RWPE2 (cell line): ENCODE data around the gene PLAAT5.

ENCODE experiments used
- ATAC-seq: fragments of 200-7000 bp; cut with Tn5 transposase; 3 replicates; pipeline ENCODE4 v1.9.1; 2021; ENCODE audit warnings: low read depth
- DNase-seq: peaks from one replicate; pipeline ENCODE4 v3.0.0-alpha.2; 2020; ENCODE audit warnings: low spot score
- H3K27ac ChIP-seq: fragments of 450-650 bp; 2 replicates; pipeline ENCODE4 v1.5.1; 2017; ENCODE audit warnings: mild to moderate bottlenecking; ENCODE audit not compliant: poor library complexity, severe bottlenecking
- H3K27me3 ChIP-seq: fragments of 250-450 bp; sonication (Bioruptor Pico); 2 replicates; pipeline ENCODE4 v1.5.1; 2021; ENCODE audit warnings: mild to moderate bottlenecking, moderate library complexity; ENCODE audit not compliant: insufficient read depth, poor library complexity, severe bottlenecking
- H3K36me3 ChIP-seq: fragments of 250-450 bp; sonication (Bioruptor Pico); 2 replicates; pipeline ENCODE4 v1.5.1; 2020; ENCODE audit warnings: low read depth, mild to moderate bottlenecking, moderate library complexity
- H3K4me1 ChIP-seq: fragments of 250-450 bp; sonication (Bioruptor Pico); 2 replicates; pipeline ENCODE4 v1.5.1; 2021; ENCODE audit warnings: mild to moderate bottlenecking, moderate library complexity; ENCODE audit not compliant: insufficient read depth, poor library complexity, severe bottlenecking
- H3K4me3 ChIP-seq: fragments of 250-450 bp; sonication (Bioruptor Pico); 2 replicates; pipeline ENCODE4 v1.5.1; 2021; ENCODE audit warnings: mild to moderate bottlenecking, moderate library complexity; ENCODE audit not compliant: severe bottlenecking
- H3K9me3 ChIP-seq: fragments of 250-450 bp; sonication (Bioruptor Pico); 2 replicates; pipeline ENCODE4 v1.5.1; 2021; ENCODE audit warnings: mild to moderate bottlenecking, moderate library complexity; ENCODE audit not compliant: severe bottlenecking
- CTCF ChIP-seq: fragments of 450-650 bp; IDR thresholded peaks from one replicate; pipeline ENCODE4 v1.5.1; 2017; ENCODE audit warnings: mild to moderate bottlenecking, moderate library complexity; ENCODE audit not compliant: poor library complexity, severe bottlenecking

Gene PLAAT5

GRCh38 chr11:63521896-63522295 is 30.9 kb upstream of the PLAAT5 start:
- no peak overlapping the region for H3K27ac ChIP-seq
- peaks cover 4% of the 10 kb centered on the region for H3K9me3 ChIP-seq
- H3K4me1 ChIP-seq = no peaks in the 10 kb centered on the region
- H3K36me3 ChIP-seq = no peaks in the 10 kb centered on the region
- ATAC-seq = no peak
- DNase-seq = no peak
- no peak for TF ChIP-seq CTCF
- H3K4me3 ChIP-seq = no peak overlapping the region
- H3K27me3 ChIP-seq = no peaks in the 10 kb centered on the region

DNA sequence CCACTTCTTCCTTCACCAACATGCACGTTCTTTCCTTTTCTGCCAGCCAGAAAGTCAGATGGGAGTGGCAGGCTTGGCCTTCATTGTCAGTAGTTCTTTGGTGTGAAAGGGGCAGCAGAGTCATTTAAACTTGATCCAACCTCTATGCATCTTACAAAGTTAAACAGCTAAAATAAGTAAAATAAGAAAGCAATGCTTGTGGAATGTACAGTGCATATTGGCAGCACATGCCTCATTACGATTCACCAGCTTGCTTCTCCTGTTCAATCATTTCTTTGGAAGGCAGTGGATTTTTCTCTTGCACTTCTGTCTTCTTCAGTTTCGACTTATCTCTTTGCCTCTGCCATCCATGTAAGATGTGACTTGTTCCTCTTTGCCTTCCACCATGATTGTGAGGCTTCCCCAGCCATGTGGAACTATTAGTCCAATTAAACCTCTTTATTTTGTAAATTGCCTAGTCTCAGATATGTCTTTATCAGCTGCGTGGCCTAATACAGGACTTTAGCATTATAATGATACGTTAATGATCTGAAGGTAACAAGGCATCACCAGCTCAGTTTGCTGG is 29.7 kb upstream of the PLAAT5 start:
- Histone ChIP-seq H3K36me3 (no peaks in the 10 kb centered on the region), H3K4me1 (no peaks in the 10 kb centered on the region), H3K4me3 (no peak overlapping the region), H3K9me3 (peaks cover 4% of the 10 kb centered on the region), H3K27ac (no peak overlapping the region), H3K27me3 (no peaks in the 10 kb centered on the region)
- DNase-seq (no peak), ATAC-seq (no peak)
- no peak for TF ChIP-seq CTCF

DNA sequence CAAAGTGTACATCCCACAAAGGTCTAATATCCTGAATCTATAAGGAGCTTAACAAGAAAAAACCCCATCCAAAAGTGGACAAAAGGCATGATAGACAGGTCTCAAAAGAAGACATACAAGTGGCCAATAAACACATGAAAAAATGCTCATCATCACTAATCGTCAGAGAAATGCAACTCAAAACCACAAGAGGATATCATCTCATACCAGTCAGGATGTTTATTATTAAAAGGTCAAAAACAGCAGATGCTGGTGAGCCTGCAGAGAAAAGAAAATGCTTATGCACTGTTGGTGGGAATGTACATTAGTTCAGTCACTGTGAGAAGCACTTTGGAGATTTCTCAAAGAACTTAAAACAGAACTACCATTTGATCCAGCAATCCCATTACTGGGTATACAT is 27.6 kb upstream of the PLAAT5 start:
- no peak overlapping the region for H3K4me3 ChIP-seq
- DNase-seq = no peak
- no peaks in the 10 kb centered on the region for H3K36me3 ChIP-seq
- H3K27ac ChIP-seq = no peak overlapping the region
- no peaks in the 10 kb centered on the region for H3K4me1 ChIP-seq
- H3K27me3 ChIP-seq = no peaks in the 10 kb centered on the region
- no peak for TF ChIP-seq CTCF
- H3K9me3 ChIP-seq = no peaks in the 10 kb centered on the region
- ATAC-seq = no peak

- no peaks in the 10 kb centered on the region for H3K36me3 ChIP-seq
Observed at GRCh38 chr11:63517156-63517555, 26.2 kb upstream of the PLAAT5 start.

More at GRCh38 chr11:63517156-63517555, 26.2 kb upstream of the PLAAT5 start:
- no peaks in the 10 kb centered on the region for H3K9me3 ChIP-seq
- ATAC-seq (no peak), DNase-seq (no peak)
- no peak overlapping the region for H3K4me3 ChIP-seq
- H3K4me1 ChIP-seq = no peaks in the 10 kb centered on the region
- no peak overlapping the region for H3K27ac ChIP-seq
- no peaks in the 10 kb centered on the region for H3K27me3 ChIP-seq
- no peak for TF ChIP-seq CTCF
